Measurements from ENCODE around the gene GOLPH3.

Gene GOLPH3

DNA sequence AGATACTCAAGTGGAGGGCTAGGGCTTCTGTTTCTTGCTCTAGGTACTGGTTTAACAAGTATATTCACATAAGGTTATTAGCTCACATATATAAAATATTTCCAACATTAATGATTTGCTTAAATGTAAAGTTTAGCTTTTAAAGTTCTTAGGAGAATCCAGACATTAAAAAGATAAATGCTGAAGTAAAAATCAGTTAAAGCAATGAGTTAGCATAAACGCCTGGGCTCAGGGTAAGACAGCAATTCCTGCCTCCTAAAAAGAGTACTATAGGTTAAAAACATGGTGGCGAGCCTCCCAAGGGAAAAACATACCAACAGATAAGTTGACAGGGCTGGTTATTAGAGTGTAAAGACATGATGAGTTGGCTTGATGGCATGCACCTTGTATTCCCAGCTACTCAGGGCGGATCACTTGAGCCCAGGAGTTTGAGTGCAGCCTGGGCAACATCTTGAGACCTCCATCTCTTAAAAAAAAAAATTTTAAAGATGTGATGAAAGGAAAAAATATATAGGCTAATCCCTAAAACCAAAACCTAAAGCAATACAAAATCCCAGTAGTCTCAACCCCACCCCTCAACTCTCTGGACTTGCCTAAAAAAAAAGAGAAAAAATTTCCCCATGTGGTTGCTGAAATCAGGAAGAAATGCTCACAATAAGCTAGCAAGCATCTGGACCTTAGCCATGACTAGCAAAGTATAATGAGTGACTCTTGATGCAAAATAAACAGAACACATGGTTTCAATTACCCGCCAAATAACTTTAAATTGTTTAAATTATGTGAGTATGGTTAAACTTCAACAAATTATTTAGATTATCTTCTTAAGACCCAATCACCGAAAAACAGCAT, 3.6 kb downstream of the GOLPH3 start:
- no peak for DNase-seq

GRCh38 chr5:32168460-32169033, 5.6 kb downstream of the GOLPH3 start:
- no peak for DNase-seq

- no peak for DNase-seq
Measured at GRCh38 chr5:32165597-32165996, 8.5 kb downstream of the GOLPH3 start.

DNA sequence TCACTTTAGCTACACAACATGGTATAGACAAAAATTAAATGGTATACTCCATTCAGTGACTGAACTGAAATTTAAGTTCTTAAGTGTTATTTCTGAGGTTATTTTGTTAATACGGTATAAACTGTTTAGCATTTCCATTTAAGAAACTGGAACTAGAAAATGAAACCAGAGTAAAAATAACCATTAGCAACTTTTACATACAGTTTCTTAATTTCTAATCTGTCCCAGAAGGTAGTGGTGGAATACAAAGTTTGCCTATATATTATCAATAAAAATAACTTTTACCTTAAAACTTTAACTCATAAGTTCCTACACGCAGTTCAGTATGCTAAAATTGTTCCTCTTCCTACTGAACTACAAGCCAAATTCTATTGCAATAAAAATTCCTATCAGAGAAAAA, 10.3 kb downstream of the GOLPH3 start:
- DNase-seq: no peak

- no peak for DNase-seq
Measured at GRCh38 chr5:32163053-32163452, 11.1 kb downstream of the GOLPH3 start.

- no peak for DNase-seq
Measured at GRCh38 chr5:32160228-32160627, 13.9 kb downstream of the GOLPH3 start.

DNA sequence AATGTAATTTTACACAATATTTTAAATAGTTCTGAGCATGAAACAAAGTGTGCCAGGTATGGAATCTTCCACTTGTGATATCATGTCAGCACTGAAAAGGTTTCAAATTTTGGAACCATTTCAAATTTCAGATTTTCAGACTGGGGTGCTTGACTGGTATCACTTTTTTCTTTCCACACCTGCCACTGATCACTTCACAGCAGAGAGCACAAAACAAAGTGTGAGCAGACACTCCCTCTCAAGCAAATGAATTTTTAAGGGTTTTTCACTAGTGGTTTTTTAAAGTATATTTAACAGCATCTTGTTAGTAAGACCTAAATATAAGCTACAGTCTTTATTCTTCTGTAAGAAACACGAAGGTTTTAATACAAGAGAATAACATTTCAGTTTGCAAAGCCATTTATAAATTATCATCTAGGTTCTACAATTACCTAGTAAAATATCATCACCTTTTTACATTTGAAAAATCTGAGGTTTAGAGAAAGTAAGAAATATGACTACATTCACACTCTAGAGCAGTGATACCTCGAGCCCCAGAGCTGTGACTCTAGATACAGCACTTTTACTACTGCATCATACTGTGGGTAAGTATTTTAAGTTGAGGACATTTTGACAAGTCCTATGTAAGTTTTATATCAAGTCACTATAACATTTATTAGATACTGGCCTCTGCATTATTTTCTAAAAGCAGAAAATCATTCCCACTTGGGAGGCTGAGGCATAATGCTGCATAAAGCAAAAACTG, 14.6 kb downstream of the GOLPH3 start:
- no peak for DNase-seq

DNA sequence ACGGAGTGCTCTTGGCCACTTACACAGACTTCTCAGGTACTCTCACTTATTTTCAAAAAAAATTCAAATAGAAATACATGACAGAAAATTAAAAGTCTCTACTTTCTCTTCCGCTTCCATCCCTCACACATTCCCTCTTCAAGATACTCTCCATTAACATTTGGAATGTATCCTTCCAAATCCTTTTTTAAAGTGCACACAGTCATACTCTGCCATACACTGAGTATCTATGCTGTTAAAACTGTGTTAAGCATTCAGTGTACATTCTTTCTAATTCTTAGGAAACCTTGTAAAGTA, 15.5 kb downstream of the GOLPH3 start:
- DNase-seq: no peak

DNA sequence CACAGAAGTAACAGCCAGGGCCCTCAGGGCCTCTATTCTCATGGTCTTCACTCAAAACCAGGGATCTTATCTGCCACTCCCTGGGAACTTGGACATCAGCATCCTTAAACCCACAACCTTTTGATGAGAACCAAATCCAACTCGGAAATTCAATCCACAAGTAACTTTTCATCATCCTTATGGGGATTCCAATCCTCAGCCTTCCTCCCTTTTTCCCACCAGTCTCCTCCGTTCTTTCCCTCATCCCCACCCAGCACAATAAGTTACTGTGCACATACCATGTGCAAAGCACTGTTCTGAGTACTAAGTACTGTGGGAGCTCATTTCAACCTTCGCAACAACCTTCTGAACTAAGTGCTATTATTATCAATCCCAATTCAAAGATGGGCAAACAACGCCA, 17.0 kb downstream of the GOLPH3 start:
- no peak for DNase-seq

- DNase-seq: no peak
Measured at GRCh38 chr5:32156635-32157034, 17.5 kb downstream of the GOLPH3 start.

- no peak for DNase-seq
Measured at GRCh38 chr5:32155211-32155610, 18.9 kb downstream of the GOLPH3 start.

DNA sequence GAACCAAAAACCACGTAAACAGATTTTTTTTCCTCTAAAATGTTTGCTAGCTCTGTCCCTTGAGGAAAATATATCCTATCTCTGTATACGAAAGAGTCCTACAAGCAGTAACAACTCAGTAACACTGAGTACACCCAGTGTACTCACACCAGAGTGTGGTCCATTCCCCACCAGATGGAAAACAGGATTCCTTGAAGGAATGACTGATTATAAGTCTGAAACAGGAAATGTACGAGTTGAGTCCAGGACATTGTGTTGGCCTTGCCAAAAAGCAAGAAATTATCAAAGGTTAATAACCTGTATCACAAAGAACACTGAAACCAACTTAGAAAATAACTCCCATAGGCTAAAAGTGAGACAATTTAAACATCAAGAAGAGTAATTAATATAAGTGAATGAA, 20.4 kb downstream of the GOLPH3 start:
- no peak for DNase-seq

DNA sequence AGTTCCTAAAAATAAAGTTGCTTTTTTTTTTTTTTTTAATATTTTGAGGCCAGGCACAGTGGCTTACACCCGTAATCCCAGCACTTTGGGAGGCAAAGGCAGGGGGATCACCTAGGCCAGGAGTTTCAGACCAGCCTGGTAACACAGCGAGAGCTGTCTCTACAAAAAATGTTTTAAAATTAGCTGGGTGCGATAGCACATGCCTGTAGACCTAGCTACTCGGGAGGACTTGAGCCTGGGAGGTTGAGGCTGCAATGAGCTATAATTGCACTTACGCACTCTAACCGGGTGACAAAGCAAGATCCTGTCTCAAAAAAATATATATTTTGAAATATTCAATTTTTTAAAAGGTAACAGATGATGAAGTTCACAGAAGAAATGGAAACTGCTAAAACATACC, 22.9 kb downstream of the GOLPH3 start:
- no peak for DNase-seq

- no peak for DNase-seq
Measured at GRCh38 chr5:32150366-32150765, 23.8 kb downstream of the GOLPH3 start.

DNA sequence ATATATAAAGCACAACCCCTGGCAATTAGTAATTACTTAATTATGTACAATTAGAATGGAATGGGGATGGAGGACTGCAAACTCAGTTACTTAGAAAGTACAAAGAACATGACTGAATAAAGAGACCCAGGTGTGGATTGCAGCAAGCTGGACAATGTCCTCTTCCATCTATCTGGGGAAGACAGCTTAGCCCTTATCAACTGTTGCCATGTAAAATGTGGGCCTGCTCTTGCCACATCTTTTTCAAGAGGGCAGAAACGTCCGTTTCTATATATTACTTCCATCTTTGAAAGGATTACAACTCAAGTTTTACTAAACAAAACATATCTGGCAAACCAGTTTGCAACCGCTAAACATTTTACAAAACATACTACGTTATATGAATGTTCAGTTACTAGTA, 26.2 kb downstream of the GOLPH3 start:
- DNase-seq: no peak

DNA sequence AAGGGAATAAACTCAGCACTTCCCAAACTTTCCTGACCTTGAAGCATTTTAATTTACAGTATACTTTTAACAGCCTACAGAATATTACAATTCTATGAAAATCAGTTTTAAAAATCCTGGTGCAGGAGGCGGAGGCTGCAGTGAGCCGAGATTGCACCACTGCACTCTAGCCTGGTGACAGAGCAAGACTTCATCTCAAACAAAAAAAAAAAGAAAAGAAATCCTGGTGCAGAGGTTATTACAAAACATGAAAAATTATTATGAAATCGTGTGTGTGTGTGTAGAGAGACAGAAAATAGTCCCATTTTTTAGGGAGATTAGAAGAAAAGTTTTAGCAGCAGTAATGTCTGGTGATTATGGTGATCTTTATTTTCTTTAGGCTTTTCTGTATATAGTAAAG, 26.9 kb downstream of the GOLPH3 start:
- no peak for DNase-seq

GRCh38 chr5:32145378-32145777, 28.7 kb downstream of the GOLPH3 start:
- DNase-seq: no peak

DNA sequence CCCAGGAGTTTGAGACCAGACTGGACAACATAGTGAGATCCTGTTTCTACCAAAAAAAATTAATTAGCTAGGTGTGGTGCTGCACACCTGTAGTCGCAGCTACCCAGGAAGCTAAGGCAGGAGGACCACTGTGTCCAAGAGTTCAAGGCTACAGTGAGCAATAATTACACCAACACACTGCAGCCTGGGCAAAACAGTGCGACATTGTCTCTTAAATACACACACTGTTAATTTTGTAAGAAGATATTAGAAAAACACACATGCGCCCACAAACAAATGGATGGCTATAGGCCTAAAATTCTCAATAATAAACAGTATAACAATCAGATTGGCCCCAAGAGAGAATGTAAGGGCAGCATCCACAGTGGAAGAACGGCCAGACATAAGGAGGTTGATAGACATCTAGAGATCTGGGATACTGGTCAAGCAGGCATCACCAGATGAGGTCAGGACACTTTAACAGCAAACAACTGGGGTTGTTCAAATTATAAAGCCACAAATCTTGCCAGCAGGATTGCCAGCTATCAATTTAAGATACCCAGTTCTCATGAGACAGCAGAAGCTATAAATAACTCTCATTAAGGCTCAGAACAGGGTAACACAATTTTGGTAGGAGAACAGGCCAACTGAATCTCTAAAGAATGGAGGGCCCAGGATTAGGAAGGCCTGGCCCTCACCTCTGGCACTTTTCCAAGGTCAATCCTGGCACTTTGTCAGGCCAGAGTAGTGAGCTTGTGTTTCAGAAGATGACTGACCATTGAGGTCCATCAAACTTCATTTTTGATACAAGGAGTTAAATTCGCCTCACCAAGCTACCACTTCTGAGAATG, 29.5 kb downstream of the GOLPH3 start:
- no peak for DNase-seq

DNA sequence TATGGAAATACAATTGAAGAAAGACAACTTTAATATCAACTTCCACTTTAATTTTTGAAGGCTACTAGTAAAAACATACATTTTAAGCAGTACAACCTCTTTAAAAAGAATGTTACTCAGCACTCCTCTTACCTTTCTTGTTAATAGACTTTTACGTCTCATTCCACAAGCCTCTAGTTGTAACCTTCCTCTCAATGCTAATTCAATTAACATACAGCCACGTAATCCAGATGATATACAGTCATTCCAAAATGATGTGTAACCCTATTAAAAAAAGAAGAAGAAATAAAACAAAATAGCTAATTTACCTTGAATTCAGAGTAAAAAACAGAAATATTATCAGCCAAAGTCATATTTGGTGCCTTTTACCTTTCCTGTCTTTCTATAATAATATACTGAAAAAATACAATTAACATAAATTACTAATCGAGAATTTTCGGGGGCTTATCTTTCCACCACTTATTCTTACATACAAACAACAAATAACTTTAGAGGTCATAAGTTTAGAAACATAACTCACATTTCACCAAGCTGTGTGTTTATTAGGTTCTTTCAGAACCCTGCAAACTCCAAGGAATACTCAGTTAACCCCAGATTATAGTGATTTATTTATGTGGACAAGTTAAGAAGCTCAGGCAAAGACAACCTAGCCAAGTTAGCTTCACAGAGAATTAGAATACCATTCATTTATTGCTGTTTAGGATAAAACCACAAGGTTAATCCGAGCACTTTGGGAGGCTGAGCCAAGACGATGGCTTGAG, 30.3 kb downstream of the GOLPH3 start:
- DNase-seq: no peak

GRCh38 chr5:32138839-32139493, 35.2 kb downstream of the GOLPH3 start:
- DNase-seq: no peak

DNA sequence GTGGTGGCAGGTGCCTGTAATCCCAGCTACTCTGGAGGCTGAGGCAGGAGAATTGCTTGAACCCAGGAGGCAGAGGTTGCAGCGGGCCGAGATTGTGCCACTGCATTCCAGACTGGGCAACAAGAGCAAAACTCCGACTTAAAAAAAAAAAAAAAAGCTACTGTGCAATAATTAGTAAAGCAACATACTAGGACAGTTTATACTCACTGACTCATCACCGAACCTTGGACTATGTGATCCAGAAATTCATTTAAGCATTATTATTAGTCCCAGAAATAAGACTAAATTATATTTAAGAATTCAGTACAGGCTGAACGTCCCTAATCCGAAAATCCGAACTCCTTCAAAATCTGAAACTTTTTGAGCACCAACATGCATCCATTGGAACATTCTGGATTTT, 37.8 kb downstream of the GOLPH3 start:
- DNase-seq: no peak

- DNase-seq: no peak
Measured at GRCh38 chr5:32135086-32135485, 39.0 kb downstream of the GOLPH3 start.
